Measurements from ENCODE around the gene RNASE11. TPM values are rescaled to one million over a fixed set of nuclear protein-coding genes. Genes with fewer than 3 reads are reported as not detected.

RNASE11 gene
- total and polyA plus RNA-seq, 12 donors: not detected

GRCh38 chr14:20559461-20559904 lies 28.3 kb downstream of the RNASE11 start:
- H3K9me3 ChIP-seq: no peaks in the 10 kb centered on the region
- intact Hi-C loops (cut with DNase I): no loop called here
- ATAC-seq (no peak), DNase-seq (no peak)
- H3K27me3 ChIP-seq: no peaks in the 10 kb centered on the region
- no peaks in the 10 kb centered on the region for H3K4me1 ChIP-seq
- H3K27ac ChIP-seq: no peak overlapping the region
- no peaks in the 10 kb centered on the region for H3K36me3 ChIP-seq
- 46 to 47% methylated on average over 2 of the region's 2 CpGs for WGBS, 2 donors
- no peak for TF ChIP-seq CTCF (IDR thresholded peaks at IDR 0.05)
- H3K4me3 ChIP-seq: no peak overlapping the region

- Histone ChIP-seq H3K27me3 (no peaks in the 10 kb centered on the region), H3K27ac (no peak overlapping the region), H3K4me3 (no peak overlapping the region), H3K9me3 (no peaks in the 10 kb centered on the region), H3K4me1 (no peaks in the 10 kb centered on the region), H3K36me3 (no peaks in the 10 kb centered on the region)
- no peak for ATAC-seq
- WGBS, 2 donors: 47 to 49% methylated on average over 2 of the region's 2 CpGs
- no peak for DNase-seq
- intact Hi-C loops (cut with DNase I): no loop called here
- TF ChIP-seq CTCF (IDR thresholded peaks at IDR 0.05): no peak
Measured at GRCh38 chr14:20557212-20557542, 30.6 kb downstream of the RNASE11 start.

- no peak for DNase-seq
- ATAC-seq: no peak
- H3K36me3 ChIP-seq: no peaks in the 10 kb centered on the region
- H3K9me3 ChIP-seq: no peaks in the 10 kb centered on the region
- WGBS, 2 donors: 62 to 64% methylated on average over 11 of the region's 11 CpGs
- intact Hi-C loops (cut with DNase I): no loop called here
- TF ChIP-seq CTCF (IDR thresholded peaks at IDR 0.05): no peak
- no peaks in the 10 kb centered on the region for H3K27me3 ChIP-seq
- no peaks in the 10 kb centered on the region for H3K4me1 ChIP-seq
- H3K27ac ChIP-seq: no peak overlapping the region
- H3K4me3 ChIP-seq: no peak overlapping the region
Measured at GRCh38 chr14:20556500-20557211, 31.1 kb downstream of the RNASE11 start.

- intact Hi-C loops (cut with DNase I): no loop called here
- no peak for DNase-seq
- no peaks in the 10 kb centered on the region for H3K4me1 ChIP-seq
- H3K27me3 ChIP-seq: no peaks in the 10 kb centered on the region
- 86 to 87% methylated on average over 3 of the region's 3 CpGs for WGBS, 2 donors
- no peak for TF ChIP-seq CTCF (IDR thresholded peaks at IDR 0.05)
- ATAC-seq: no peak
- no peaks in the 10 kb centered on the region for H3K36me3 ChIP-seq
- H3K27ac ChIP-seq: no peak overlapping the region
- H3K9me3 ChIP-seq: no peaks in the 10 kb centered on the region
- H3K4me3 ChIP-seq: no peak overlapping the region
Measured at GRCh38 chr14:20555845-20556244, 32.0 kb downstream of the RNASE11 start.

All from heart right ventricle (tissue), 16 donors.